ENCODE results near the gene FAR2. TPM values are rescaled to one million over a fixed set of nuclear protein-coding genes. Genes with fewer than 3 reads are reported as not detected.

Gene FAR2
- total RNA-seq, 1 donor from 2014 or later: 3.4 TPM

DNA sequence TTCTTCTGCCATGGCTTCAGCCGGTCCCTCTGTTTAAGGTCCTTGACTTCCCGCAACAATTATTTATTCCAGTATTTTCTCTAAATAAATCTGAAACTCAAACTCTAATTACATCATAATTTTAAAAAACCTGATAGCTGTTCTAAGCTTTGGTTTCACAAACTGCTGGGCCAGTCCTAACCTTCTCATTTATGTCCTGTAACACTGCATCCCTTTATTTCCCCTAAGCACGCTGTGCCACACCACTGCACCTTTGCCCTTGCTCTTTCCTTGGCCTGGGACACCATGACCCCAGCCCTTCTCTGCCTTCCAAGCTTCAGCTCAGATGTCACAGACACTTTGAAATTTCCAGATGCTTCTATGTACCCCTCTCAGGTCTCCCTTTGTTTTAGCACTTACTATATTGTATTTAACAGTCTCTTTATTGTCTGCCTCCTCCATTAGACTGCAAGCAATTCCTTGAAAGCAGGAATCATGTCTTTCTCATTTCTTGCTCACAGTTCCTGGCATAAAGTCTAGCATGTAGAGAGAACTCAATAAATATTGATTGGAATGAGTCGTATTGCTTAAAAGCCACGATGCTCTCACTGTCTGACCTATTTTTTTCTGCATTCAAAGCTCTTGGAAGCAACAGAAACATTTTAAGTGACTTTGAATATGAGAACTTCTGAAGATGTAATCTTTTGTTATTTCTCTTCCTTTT is 120.8 kb downstream of the FAR2 start:
- H3K4me1 ChIP-seq: no peaks in the 10 kb centered on the region
- H3K27ac ChIP-seq (replicated peaks): no peak overlapping the region
- no peak overlapping the region for H3K4me3 ChIP-seq
- H3K36me3 ChIP-seq: no peaks in the 10 kb centered on the region
- intact Hi-C loops (cut with micrococcal nuclease): no loop called here
- TF ChIP-seq, protein P1, sequence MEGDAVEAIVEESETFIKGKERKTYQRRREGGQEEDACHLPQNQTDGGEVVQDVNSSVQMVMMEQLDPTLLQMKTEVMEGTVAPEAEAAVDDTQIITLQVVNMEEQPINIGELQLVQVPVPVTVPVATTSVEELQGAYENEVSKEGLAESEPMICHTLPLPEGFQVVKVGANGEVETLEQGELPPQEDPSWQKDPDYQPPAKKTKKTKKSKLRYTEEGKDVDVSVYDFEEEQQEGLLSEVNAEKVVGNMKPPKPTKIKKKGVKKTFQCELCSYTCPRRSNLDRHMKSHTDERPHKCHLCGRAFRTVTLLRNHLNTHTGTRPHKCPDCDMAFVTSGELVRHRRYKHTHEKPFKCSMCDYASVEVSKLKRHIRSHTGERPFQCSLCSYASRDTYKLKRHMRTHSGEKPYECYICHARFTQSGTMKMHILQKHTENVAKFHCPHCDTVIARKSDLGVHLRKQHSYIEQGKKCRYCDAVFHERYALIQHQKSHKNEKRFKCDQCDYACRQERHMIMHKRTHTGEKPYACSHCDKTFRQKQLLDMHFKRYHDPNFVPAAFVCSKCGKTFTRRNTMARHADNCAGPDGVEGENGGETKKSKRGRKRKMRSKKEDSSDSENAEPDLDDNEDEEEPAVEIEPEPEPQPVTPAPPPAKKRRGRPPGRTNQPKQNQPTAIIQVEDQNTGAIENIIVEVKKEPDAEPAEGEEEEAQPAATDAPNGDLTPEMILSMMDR (IDR thresholded peaks at IDR 0.05; ENCODE audit: borderline replicate concordance): no peak
- no peak for DNase-seq
- H3K27me3 ChIP-seq (ENCODE audit: low read depth): no peaks in the 10 kb centered on the region
- peaks cover 6% of the 10 kb centered on the region for H3K9me3 ChIP-seq (replicated peaks)

DNA sequence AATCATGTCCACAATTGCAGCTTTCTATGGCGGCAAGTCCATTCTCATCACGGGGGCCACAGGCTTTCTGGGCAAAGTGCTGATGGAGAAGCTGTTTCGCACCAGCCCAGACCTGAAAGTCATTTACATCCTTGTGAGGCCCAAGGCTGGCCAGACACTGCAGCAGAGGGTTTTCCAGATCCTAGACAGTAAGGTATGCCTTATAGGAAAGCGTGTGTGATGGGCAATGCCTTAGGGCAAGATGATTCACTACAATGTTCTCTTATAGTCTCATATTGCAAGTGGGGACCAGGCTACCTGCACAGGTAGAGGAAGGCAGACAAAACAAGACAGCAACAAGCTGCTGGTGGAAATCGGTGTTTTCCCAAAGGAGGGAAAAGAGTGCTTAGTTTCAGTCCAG is 121.4 kb downstream of the FAR2 start:
- no peak overlapping the region for H3K27ac ChIP-seq (replicated peaks)
- no peak for DNase-seq
- no peak overlapping the region for H3K4me3 ChIP-seq
- intact Hi-C loops (cut with micrococcal nuclease): no loop called here
- no peaks in the 10 kb centered on the region for H3K27me3 ChIP-seq (ENCODE audit: low read depth)
- H3K4me1 ChIP-seq: no peaks in the 10 kb centered on the region
- TF ChIP-seq, protein P1 (IDR thresholded peaks at IDR 0.05; ENCODE audit: borderline replicate concordance): no peak
- H3K36me3 ChIP-seq: no peaks in the 10 kb centered on the region
- peaks cover under 1% of the 10 kb centered on the region for H3K9me3 ChIP-seq (replicated peaks)

DNA sequence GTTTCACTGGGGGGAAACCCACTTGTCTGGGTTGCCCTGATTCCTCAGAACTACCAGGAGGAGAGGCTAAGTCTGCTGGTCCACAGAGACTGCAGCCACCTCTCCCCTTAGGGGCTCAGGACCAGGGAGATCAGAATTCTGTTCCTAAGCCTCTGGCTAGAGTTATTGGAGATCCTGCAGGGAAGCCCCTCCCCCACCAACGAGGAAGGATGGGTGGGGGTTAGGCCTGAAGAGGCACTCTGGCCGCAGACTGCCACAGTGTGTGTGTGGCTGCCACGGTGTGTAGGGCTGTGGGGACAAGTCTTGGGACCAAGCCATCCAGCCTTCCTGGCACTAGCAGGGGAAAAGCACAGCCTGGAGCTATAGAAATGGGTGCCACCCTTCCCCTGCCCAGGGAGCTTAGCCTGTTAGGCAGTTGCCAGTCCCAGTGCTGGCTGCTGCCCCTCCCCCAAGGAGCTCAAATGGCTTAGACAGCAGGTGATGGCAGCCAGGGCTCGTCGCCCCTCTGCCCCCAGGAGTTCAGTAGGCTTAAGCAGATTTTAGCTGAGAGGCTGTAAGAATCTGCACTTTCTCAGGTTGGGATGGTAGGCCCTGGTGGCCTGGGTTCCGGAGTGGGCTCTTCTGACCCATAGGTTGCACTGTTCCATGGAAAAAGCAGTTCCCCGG is 124.2 kb downstream of the FAR2 start:
- DNase-seq: no peak
- H3K36me3 ChIP-seq: no peaks in the 10 kb centered on the region
- H3K9me3 ChIP-seq (replicated peaks): no peaks in the 10 kb centered on the region
- H3K4me3 ChIP-seq: no peak overlapping the region
- H3K27me3 ChIP-seq (ENCODE audit: low read depth): no peaks in the 10 kb centered on the region
- intact Hi-C loops (cut with micrococcal nuclease): no loop called here
- no peaks in the 10 kb centered on the region for H3K4me1 ChIP-seq
- TF ChIP-seq, protein P1 (IDR thresholded peaks at IDR 0.05; ENCODE audit: borderline replicate concordance): no peak
- no peak overlapping the region for H3K27ac ChIP-seq (replicated peaks)

DNA sequence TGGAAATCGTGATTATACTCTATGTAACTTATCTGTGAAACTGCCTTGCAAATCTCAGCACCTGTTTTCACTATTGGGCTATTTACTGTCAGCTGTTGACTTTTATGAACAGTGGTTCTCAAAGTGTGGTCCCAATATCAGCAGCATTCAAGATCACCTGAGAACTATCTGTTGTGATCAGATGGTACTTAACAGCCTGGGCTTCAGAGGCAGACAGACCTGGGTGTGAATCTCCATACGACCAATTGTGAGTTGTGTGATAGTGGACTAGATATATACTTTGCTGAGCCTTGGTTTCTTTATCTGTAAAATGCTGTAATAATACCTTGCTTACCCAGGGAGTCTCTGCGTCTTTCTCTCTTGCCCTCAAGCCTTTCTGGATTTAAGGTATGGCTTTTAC is 126.8 kb downstream of the FAR2 start:
- no peak overlapping the region for H3K27ac ChIP-seq (replicated peaks)
- H3K4me3 ChIP-seq: no peak overlapping the region
- no peak for DNase-seq
- no peaks in the 10 kb centered on the region for H3K4me1 ChIP-seq
- no peaks in the 10 kb centered on the region for H3K36me3 ChIP-seq
- TF ChIP-seq, protein P1 (IDR thresholded peaks at IDR 0.05; ENCODE audit: borderline replicate concordance): no peak
- H3K9me3 ChIP-seq (replicated peaks): no peaks in the 10 kb centered on the region
- intact Hi-C loops (cut with micrococcal nuclease): no loop called here
- no peaks in the 10 kb centered on the region for H3K27me3 ChIP-seq (ENCODE audit: low read depth)

DNA sequence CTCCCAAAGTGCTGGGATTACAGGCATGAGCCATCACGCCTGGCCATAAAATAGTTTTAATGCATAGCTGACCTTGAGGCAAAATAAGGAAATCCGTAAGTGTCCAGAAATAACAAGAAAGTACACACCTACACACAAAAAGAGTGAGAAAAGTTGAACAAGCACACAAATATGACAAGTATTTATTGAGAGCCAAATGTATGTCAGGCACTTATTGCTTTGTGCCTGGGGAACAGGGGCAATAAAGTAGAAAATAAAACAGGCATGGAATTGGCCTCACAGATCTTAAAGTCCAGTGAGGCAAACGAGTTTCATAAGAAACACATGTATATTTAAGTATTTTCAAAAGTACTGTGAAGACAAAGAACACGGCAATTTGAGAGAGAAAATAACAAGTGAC is 128.2 kb downstream of the FAR2 start:
- no peak for DNase-seq
- Histone ChIP-seq H3K9me3 (replicated peaks) (no peaks in the 10 kb centered on the region), H3K27ac (replicated peaks) (no peak overlapping the region), H3K27me3 (ENCODE audit: low read depth) (no peaks in the 10 kb centered on the region), H3K4me1 (peaks cover 5% of the 10 kb centered on the region), H3K36me3 (no peaks in the 10 kb centered on the region), H3K4me3 (no peak overlapping the region)
- TF ChIP-seq, protein P1 (IDR thresholded peaks at IDR 0.05; ENCODE audit: borderline replicate concordance): no peak
- intact Hi-C loops (cut with micrococcal nuclease): no loop called here

Measured in left ventricle myocardium inferior (tissue), 1 donor.